Mesendoderm (in vitro differentiated cells): Measurements from ENCODE around the gene VWF.
"Not testable (repeated sequence)": the region's sequence is repeated elsewhere in the genome, so short reads cannot be mapped to it uniquely, and the experiment has no call there.

ENCODE experiments used
- DNase-seq: peaks from one replicate; pipeline ENCODE4 v3.0.0; 2013
- H2AK5ac ChIP-seq: 2 replicates; pipeline ENCODE4 v1.6.1; 2013; ENCODE audit warnings: low read length, inconsistent platforms
- H2BK120ac ChIP-seq: 2 replicates; pipeline ENCODE4 v1.6.1; 2013; ENCODE audit warnings: low read depth, mild to moderate bottlenecking, low read length, moderate library complexity, mixed read lengths
- H2BK15ac ChIP-seq: replicated peaks from 2 replicates; pipeline ENCODE4 v1.6.1; 2013; ENCODE audit warnings: low read depth, mild to moderate bottlenecking, moderate library complexity
- H2BK5ac ChIP-seq: 2 replicates; pipeline ENCODE4 v1.6.1; 2013; ENCODE audit warnings: low read length, inconsistent platforms
- H3K18ac ChIP-seq: 2 replicates; pipeline ENCODE4 v1.6.1; 2013; ENCODE audit warnings: mild to moderate bottlenecking, low read length, mixed read lengths
- H3K23ac ChIP-seq: one replicate; pipeline ENCODE4 v1.6.1; 2013; ENCODE audit warnings: low read length
- H3K27ac ChIP-seq: 2 replicates; pipeline ENCODE4 v1.5.1; 2013; ENCODE audit warnings: low read depth, mild to moderate bottlenecking, inconsistent platforms, low read length, moderate library complexity
- H3K27me3 ChIP-seq: 2 replicates; pipeline ENCODE4 v1.6.1; 2013; ENCODE audit warnings: low read length, control low read depth, mild to moderate bottlenecking, inconsistent platforms; ENCODE audit not compliant: insufficient read depth, poor library complexity
- H3K36me3 ChIP-seq: 2 replicates; pipeline ENCODE4 v1.6.1; 2013; ENCODE audit warnings: low read length, inconsistent platforms; ENCODE audit not compliant: control insufficient read depth, insufficient read depth
- H3K4ac ChIP-seq: one replicate; pipeline ENCODE4 v1.6.1; 2013; ENCODE audit warnings: low read depth, mild to moderate bottlenecking, low read length, moderate library complexity
- H3K4me1 ChIP-seq: 2 replicates; pipeline ENCODE4 v1.6.1; 2013; ENCODE audit warnings: low read depth, low read length, inconsistent platforms; ENCODE audit not compliant: control insufficient read depth
- H3K4me2 ChIP-seq: 2 replicates; pipeline ENCODE4 v1.6.1; 2013; ENCODE audit warnings: low read length
- H3K4me3 ChIP-seq: 2 replicates; pipeline ENCODE4 v1.5.1; 2013; ENCODE audit warnings: mild to moderate bottlenecking, low read length
- H3K56ac ChIP-seq: one replicate; pipeline ENCODE4 v1.6.1; 2013; ENCODE audit warnings: low read length
- H3K79me1 ChIP-seq: 2 replicates; pipeline ENCODE4 v1.6.1; 2013; ENCODE audit warnings: low read length, inconsistent platforms
- H3K79me2 ChIP-seq: 2 replicates; pipeline ENCODE4 v1.6.1; 2013; ENCODE audit warnings: mild to moderate bottlenecking, low read length; ENCODE audit not compliant: control insufficient read depth, insufficient read depth
- H3K9ac ChIP-seq: 2 replicates; pipeline ENCODE4 v1.6.1; 2013; ENCODE audit warnings: low read length, inconsistent platforms
- H4K5ac ChIP-seq: one replicate; pipeline ENCODE4 v1.6.1; 2013; ENCODE audit warnings: low read length
- H4K8ac ChIP-seq: one replicate; pipeline ENCODE4 v1.6.1; 2013; ENCODE audit warnings: low read depth, mild to moderate bottlenecking, control low read depth, low read length, moderate library complexity
- WGBS: extraction: QIAGEN DNeasy Blood & Tissue Kit; methylation state at CpG from one replicate; pipeline ENCODE4 v1.1.7; 2013; ENCODE audit warnings: low lambda C conversion rate, missing lambda C conversion rate; ENCODE audit not compliant: insufficient coverage; ENCODE audit errors: extremely low coverage; 5-methylcytosine and 5-hydroxymethylcytosine counted together

The VWF gene

GRCh38 chr12:6112004-6112403 is 12.5 kb downstream of the VWF start:
- DNase-seq: no peak

GRCh38 chr12:6110006-6110405 is 14.5 kb downstream of the VWF start:
- H3K27me3 ChIP-seq: no peaks in the 10 kb centered on the region
- H3K9ac ChIP-seq: no peak overlapping the region
- no peaks in the 10 kb centered on the region for H3K79me2 ChIP-seq
- no peak overlapping the region for H2BK5ac ChIP-seq
- no peak overlapping the region for H2BK15ac ChIP-seq
- H3K4me3 ChIP-seq: no peak overlapping the region
- no peaks in the 10 kb centered on the region for H3K79me1 ChIP-seq
- H3K4ac ChIP-seq: no peak overlapping the region
- H3K27ac ChIP-seq: no peak overlapping the region
- no CpG with 5 or more reads among the region's 4 CpGs for WGBS
- H2AK5ac ChIP-seq: no peak overlapping the region
- peaks cover 2% of the 10 kb centered on the region for H3K36me3 ChIP-seq
- no peak overlapping the region for H4K8ac ChIP-seq
- H3K56ac ChIP-seq: no peak overlapping the region
- no peak overlapping the region for H3K4me2 ChIP-seq
- no peak overlapping the region for H3K23ac ChIP-seq
- H3K18ac ChIP-seq: no peak overlapping the region
- no peak overlapping the region for H2BK120ac ChIP-seq
- H4K5ac ChIP-seq: no peak overlapping the region
- H3K4me1 ChIP-seq: no peaks in the 10 kb centered on the region
- DNase-seq: no peak

More at GRCh38 chr12:6112004-6112403, 12.5 kb downstream of the VWF start:
- Histone ChIP-seq H2BK120ac (no peak overlapping the region), H3K23ac (no peak overlapping the region), H3K79me1 (no peaks in the 10 kb centered on the region), H3K27me3 (no peaks in the 10 kb centered on the region), H2BK5ac (no peak overlapping the region), H3K4me1 (no peaks in the 10 kb centered on the region), H2BK15ac (no peak overlapping the region), H2AK5ac (no peak overlapping the region), H3K36me3 (peaks cover 2% of the 10 kb centered on the region), H3K79me2 (no peaks in the 10 kb centered on the region), H3K18ac (no peak overlapping the region), H3K9ac (no peak overlapping the region), H3K4me3 (no peak overlapping the region), H3K27ac (no peak overlapping the region), H4K5ac (no peak overlapping the region), H3K4ac (no peak overlapping the region), H3K4me2 (no peak overlapping the region), H3K56ac (no peak overlapping the region), H4K8ac (no peak overlapping the region)
- WGBS: no CpG with 5 or more reads among the region's 5 CpGs

GRCh38 chr12:6106218-6106617 is 18.3 kb downstream of the VWF start:
- Histone ChIP-seq H4K5ac (no peak overlapping the region), H3K27me3 (no peaks in the 10 kb centered on the region), H3K27ac (no peak overlapping the region), H2BK120ac (no peak overlapping the region), H2BK15ac (no peak overlapping the region), H3K18ac (no peak overlapping the region), H3K36me3 (peaks cover 2% of the 10 kb centered on the region), H3K56ac (no peak overlapping the region), H2BK5ac (no peak overlapping the region), H4K8ac (no peak overlapping the region), H3K9ac (no peak overlapping the region), H3K79me1 (no peaks in the 10 kb centered on the region), H3K4ac (no peak overlapping the region), H3K23ac (no peak overlapping the region), H3K4me2 (no peak overlapping the region), H3K4me3 (no peak overlapping the region), H2AK5ac (no peak overlapping the region), H3K79me2 (no peaks in the 10 kb centered on the region), H3K4me1 (no peaks in the 10 kb centered on the region)
- no peak for DNase-seq
- WGBS: no CpG with 5 or more reads among the region's 3 CpGs

- Histone ChIP-seq H3K4me2 (no peak overlapping the region), H3K4me3 (no peak overlapping the region), H3K9ac (no peak overlapping the region), H3K79me1 (no peaks in the 10 kb centered on the region), H3K4ac (no peak overlapping the region), H2BK5ac (no peak overlapping the region), H4K8ac (no peak overlapping the region), H3K56ac (no peak overlapping the region), H3K18ac (no peak overlapping the region), H4K5ac (no peak overlapping the region), H3K4me1 (no peaks in the 10 kb centered on the region), H3K79me2 (no peaks in the 10 kb centered on the region), H3K23ac (no peak overlapping the region), H2BK15ac (no peak overlapping the region), H3K36me3 (no peaks in the 10 kb centered on the region), H3K27ac (no peak overlapping the region), H2AK5ac (no peak overlapping the region), H2BK120ac (no peak overlapping the region), H3K27me3 (no peaks in the 10 kb centered on the region)
- no CpG with 5 or more reads among the region's 2 CpGs for WGBS
- DNase-seq: no peak
Measured at GRCh38 chr12:6104842-6105241, 19.6 kb downstream of the VWF start.

- no peaks in the 10 kb centered on the region for H3K27me3 ChIP-seq
- H3K4me3 ChIP-seq: no peak overlapping the region
- no peak overlapping the region for H2AK5ac ChIP-seq
- no peak overlapping the region for H2BK15ac ChIP-seq
- no peak overlapping the region for H2BK120ac ChIP-seq
- no peak overlapping the region for H3K4ac ChIP-seq
- H3K79me1 ChIP-seq: no peaks in the 10 kb centered on the region
- no peak overlapping the region for H3K27ac ChIP-seq
- H3K18ac ChIP-seq: no peak overlapping the region
- H3K23ac ChIP-seq: no peak overlapping the region
- H3K9ac ChIP-seq: no peak overlapping the region
- H4K8ac ChIP-seq: no peak overlapping the region
- no peak overlapping the region for H3K56ac ChIP-seq
- no peak overlapping the region for H2BK5ac ChIP-seq
- H3K4me1 ChIP-seq: no peaks in the 10 kb centered on the region
- no peaks in the 10 kb centered on the region for H3K79me2 ChIP-seq
- no peak for DNase-seq
- H3K36me3 ChIP-seq: no peaks in the 10 kb centered on the region
- H3K4me2 ChIP-seq: no peak overlapping the region
- WGBS: no CpG with 5 or more reads among the region's 3 CpGs
- no peak overlapping the region for H4K5ac ChIP-seq
Measured at GRCh38 chr12:6104027-6104426, 20.4 kb downstream of the VWF start.

- not testable (repeated sequence) for H3K27me3 ChIP-seq, H3K4me2 ChIP-seq, H2BK15ac ChIP-seq, H3K4me3 ChIP-seq, H3K9ac ChIP-seq, H3K79me2 ChIP-seq, H3K18ac ChIP-seq, H3K79me1 ChIP-seq, H2AK5ac ChIP-seq, H4K8ac ChIP-seq, H3K27ac ChIP-seq, H3K56ac ChIP-seq, H2BK120ac ChIP-seq, H3K36me3 ChIP-seq, DNase-seq, H3K23ac ChIP-seq, H2BK5ac ChIP-seq, H3K4ac ChIP-seq, H4K5ac ChIP-seq, H3K4me1 ChIP-seq
- WGBS: no CpG with 5 or more reads among the region's 5 CpGs
Measured at GRCh38 chr12:6102021-6102420, 22.4 kb downstream of the VWF start.
